ENCODE data around the gene ACAP3. TPM values are rescaled to one million over a fixed set of nuclear protein-coding genes. Genes with fewer than 3 reads are reported as not detected.

The ACAP3 gene
- total RNA-seq, 2 experiments from 2014 or later, result 17.5 to 24.3 TPM

- Mint-ChIP-seq H3K27ac (no peak overlapping the region), H3K4me3 (no peak overlapping the region), H3K9me3 (ENCODE audit: low read depth) (no peaks in the 10 kb centered on the region), H3K36me3 (ENCODE audit: low read depth) (peaks cover 52% of the 10 kb centered on the region), H3K27me3 (no peaks in the 10 kb centered on the region), H3K4me1 (no peaks in the 10 kb centered on the region)
- ATAC-seq, result no peak
- DNase-seq, result no peak
- ChIA-PET POLR2A (no interaction called here), CTCF (interaction anchor here (1.5 kb wide), 1 partner anchor 10 kb away, joined by 6 read pairs; no protein-coding TSS in a partner anchor)
- intact Hi-C loops (cut with DNase I, micrococcal nuclease), result no loop called here
These were observed 46.7 kb downstream of the ACAP3 start for GRCh38 chr1:1260843-1261560.

- POLR2A ChIA-PET, result no interaction called here
These were observed 47.7 kb downstream of the ACAP3 start for GRCh38 chr1:1259951-1260600.

GRCh38 chr1:1259540-1259939 lies 48.2 kb downstream of the ACAP3 start:
- Mint-ChIP-seq H3K27ac (peak overlapping the region; percentile 29), H3K27me3 (no peaks in the 10 kb centered on the region), H3K36me3 (ENCODE audit: low read depth) (peaks cover 50% of the 10 kb centered on the region), H3K4me1 (no peaks in the 10 kb centered on the region), H3K4me3 (no peak overlapping the region), H3K9me3 (ENCODE audit: low read depth) (no peaks in the 10 kb centered on the region)
- CTCF ChIA-PET, result no interaction called here
- intact Hi-C loops (cut with DNase I, micrococcal nuclease), result no loop called here
- DNase-seq, result no peak
- POLR2A ChIA-PET, result no interaction called here
- no peak for ATAC-seq

More at GRCh38 chr1:1259951-1260600, 47.7 kb downstream of the ACAP3 start:
- Mint-ChIP-seq H3K27me3 (no peaks in the 10 kb centered on the region), H3K4me1 (no peaks in the 10 kb centered on the region), H3K9me3 (ENCODE audit: low read depth) (no peaks in the 10 kb centered on the region), H3K4me3 (no peak overlapping the region), H3K27ac (peak overlapping the region; percentile 29), H3K36me3 (ENCODE audit: low read depth) (peaks cover 49% of the 10 kb centered on the region)
- CTCF ChIA-PET, result interaction anchor here (1.5 kb wide), 1 partner anchor 9 kb away, joined by 6 read pairs; no protein-coding TSS in a partner anchor
- no peak for DNase-seq
- intact Hi-C loops (cut with DNase I, micrococcal nuclease), result no loop called here
- ATAC-seq, result no peak

- POLR2A ChIA-PET, result no interaction called here
- Mint-ChIP-seq H3K4me3 (no peak overlapping the region), H3K36me3 (ENCODE audit: low read depth) (peaks cover 46% of the 10 kb centered on the region), H3K4me1 (no peaks in the 10 kb centered on the region), H3K27me3 (no peaks in the 10 kb centered on the region), H3K27ac (no peak overlapping the region), H3K9me3 (ENCODE audit: low read depth) (no peaks in the 10 kb centered on the region)
- intact Hi-C loops (cut with DNase I, micrococcal nuclease), result no loop called here
- CTCF ChIA-PET, result no interaction called here
- no peak for ATAC-seq
- DNase-seq, result no peak
These were observed 48.6 kb downstream of the ACAP3 start for GRCh38 chr1:1259119-1259488.

- intact Hi-C loops (cut with DNase I, micrococcal nuclease), result no loop called here
- Mint-ChIP-seq H3K4me3 (no peak overlapping the region), H3K27me3 (no peaks in the 10 kb centered on the region), H3K9me3 (ENCODE audit: low read depth) (no peaks in the 10 kb centered on the region), H3K4me1 (no peaks in the 10 kb centered on the region), H3K27ac (no peak overlapping the region), H3K36me3 (ENCODE audit: low read depth) (peaks cover 45% of the 10 kb centered on the region)
- ChIA-PET CTCF (no interaction called here), POLR2A (no interaction called here)
- ATAC-seq (no peak), DNase-seq (no peak)
These were observed 50.5 kb downstream of the ACAP3 start for GRCh38 chr1:1256956-1257871.

- Mint-ChIP-seq H3K4me3 (no peak overlapping the region), H3K27ac (no peak overlapping the region), H3K36me3 (ENCODE audit: low read depth) (peaks cover 36% of the 10 kb centered on the region), H3K9me3 (ENCODE audit: low read depth) (no peaks in the 10 kb centered on the region), H3K4me1 (peaks cover 6% of the 10 kb centered on the region), H3K27me3 (no peaks in the 10 kb centered on the region)
- POLR2A ChIA-PET, result no interaction called here
- ATAC-seq (no peak), DNase-seq (no peak)
- CTCF ChIA-PET, result no interaction called here
- intact Hi-C loops (cut with DNase I, micrococcal nuclease), result no loop called here
These were observed 52.1 kb downstream of the ACAP3 start for GRCh38 chr1:1255611-1256010.

- ATAC-seq, result no peak
- H3K36me3 Mint-ChIP-seq (ENCODE audit: low read depth), result peaks cover 33% of the 10 kb centered on the region
- no peak overlapping the region for H3K4me3 Mint-ChIP-seq
- intact Hi-C loops (cut with DNase I, micrococcal nuclease), result no loop called here
- ChIA-PET POLR2A (no interaction called here), CTCF (no interaction called here)
- no peak overlapping the region for H3K27ac Mint-ChIP-seq
- H3K27me3 Mint-ChIP-seq, result no peaks in the 10 kb centered on the region
- H3K4me1 Mint-ChIP-seq, result peaks cover 10% of the 10 kb centered on the region
- H3K9me3 Mint-ChIP-seq (ENCODE audit: low read depth), result no peaks in the 10 kb centered on the region
- DNase-seq, result no peak
These were observed 52.7 kb downstream of the ACAP3 start for GRCh38 chr1:1255078-1255477.

GRCh38 chr1:1254667-1254998 lies 53.1 kb downstream of the ACAP3 start:
- DNase-seq (no peak), ATAC-seq (no peak)
- ChIA-PET CTCF (no interaction called here), POLR2A (no interaction called here)
- Mint-ChIP-seq H3K36me3 (ENCODE audit: low read depth) (peaks cover 29% of the 10 kb centered on the region), H3K4me3 (no peak overlapping the region), H3K4me1 (peaks cover 14% of the 10 kb centered on the region), H3K9me3 (ENCODE audit: low read depth) (no peaks in the 10 kb centered on the region), H3K27me3 (no peaks in the 10 kb centered on the region), H3K27ac (no peak overlapping the region)
- intact Hi-C loops (cut with DNase I, micrococcal nuclease), result loop anchor here in 1 of 2 experiments (5.0 kb wide), 1 partner anchor 132 kb away; no protein-coding TSS in a partner anchor

- ChIA-PET POLR2A (no interaction called here), CTCF (no interaction called here)
- Mint-ChIP-seq H3K27me3 (no peaks in the 10 kb centered on the region), H3K9me3 (ENCODE audit: low read depth) (no peaks in the 10 kb centered on the region), H3K27ac (no peak overlapping the region), H3K4me3 (no peak overlapping the region), H3K36me3 (ENCODE audit: low read depth) (peaks cover 24% of the 10 kb centered on the region), H3K4me1 (peaks cover 15% of the 10 kb centered on the region)
- DNase-seq, result no peak
- intact Hi-C loops (cut with DNase I, micrococcal nuclease), result loop anchor here in 1 of 2 experiments (5.0 kb wide), 1 partner anchor 132 kb away; no protein-coding TSS in a partner anchor
- no peak for ATAC-seq
These were observed 53.6 kb downstream of the ACAP3 start for GRCh38 chr1:1253972-1254666.

- Mint-ChIP-seq H3K4me1 (peaks cover 15% of the 10 kb centered on the region), H3K36me3 (ENCODE audit: low read depth) (peaks cover 22% of the 10 kb centered on the region), H3K4me3 (no peak overlapping the region), H3K9me3 (ENCODE audit: low read depth) (no peaks in the 10 kb centered on the region), H3K27me3 (no peaks in the 10 kb centered on the region), H3K27ac (no peak overlapping the region)
- ATAC-seq, result no peak
- intact Hi-C loops (cut with DNase I, micrococcal nuclease), result loop anchor here in 1 of 2 experiments (5.0 kb wide), 1 partner anchor 131 kb away; no protein-coding TSS in a partner anchor
- DNase-seq, result no peak
- ChIA-PET POLR2A (no interaction called here), CTCF (interaction anchor here (2.6 kb wide), 1 partner anchor 131 kb away, joined by 11 read pairs; no protein-coding TSS in a partner anchor)
These were observed 54.4 kb downstream of the ACAP3 start for GRCh38 chr1:1253314-1253713.

GRCh38 chr1:1250786-1251284 lies 56.9 kb downstream of the ACAP3 start:
- no peak for DNase-seq
- peak; percentile 59 for ATAC-seq
- Mint-ChIP-seq H3K9me3 (ENCODE audit: low read depth) (no peaks in the 10 kb centered on the region), H3K27ac (peak overlapping the region; percentile 72), H3K36me3 (ENCODE audit: low read depth) (peaks cover 14% of the 10 kb centered on the region), H3K4me3 (no peak overlapping the region), H3K27me3 (peaks cover 4% of the 10 kb centered on the region), H3K4me1 (peaks cover 15% of the 10 kb centered on the region)
- intact Hi-C loops (cut with DNase I, micrococcal nuclease), result loop anchor here (1.0 to 5.0 kb wide), 3 partner anchors 129 to 218 kb away; no protein-coding TSS in a partner anchor
- ChIA-PET POLR2A (no interaction called here), CTCF (interaction anchor here (0.6 to 1.7 kb wide), 10 partner anchors 10 to 266 kb away, joined by 3 to 8 read pairs (median 4); no protein-coding TSS in a partner anchor)

Measured in activated CD4-positive, alpha-beta T cell treated with anti-CD3 and anti-CD28 coated beads for 36 hours (primary cell).